HT1080 (cell line): ENCODE data around the gene RBCK1. TPM values are rescaled to one million over a fixed set of nuclear protein-coding genes. Genes with fewer than 3 reads are reported as not detected.
A peak's percentile ranks its signal among the peaks of the same experiment; 100 is the strongest.
"Not testable (repeated sequence)": the region's sequence is repeated elsewhere in the genome, so short reads cannot be mapped to it uniquely, and the experiment has no call there.

Experiments
- DNase-seq: peaks from one replicate; pipeline ENCODE4 v3.0.0-alpha.2; 2015; ENCODE audit warnings: low read depth
- polyA plus RNA-seq, 2 experiments: library from polyadenylated mRNA; depleted of rRNA; stranded (reverse); fragments of >200 nt; gene quantifications; 2 replicates each; pipeline ENCODE4 v1.2.3, GENCODE V29; 2015
- total RNA-seq: library from RNA; depleted of rRNA; stranded (reverse); fragments of >200 nt; shearing (Covaris generic); gene quantifications from 2 replicates; pipeline ENCODE4 v1.2.3, GENCODE V29; 2014; rRNA removed

Gene RBCK1
- 105 and 122 TPM in 2 replicates for total RNA-seq
- 132 and 136 TPM in 2 replicates for polyA plus RNA-seq (2015; cell fraction: cytosol; rRNA removed)
- polyA plus RNA-seq (2015; cell fraction: nucleus; rRNA removed) = 149 and 182 TPM in 2 replicates

DNA sequence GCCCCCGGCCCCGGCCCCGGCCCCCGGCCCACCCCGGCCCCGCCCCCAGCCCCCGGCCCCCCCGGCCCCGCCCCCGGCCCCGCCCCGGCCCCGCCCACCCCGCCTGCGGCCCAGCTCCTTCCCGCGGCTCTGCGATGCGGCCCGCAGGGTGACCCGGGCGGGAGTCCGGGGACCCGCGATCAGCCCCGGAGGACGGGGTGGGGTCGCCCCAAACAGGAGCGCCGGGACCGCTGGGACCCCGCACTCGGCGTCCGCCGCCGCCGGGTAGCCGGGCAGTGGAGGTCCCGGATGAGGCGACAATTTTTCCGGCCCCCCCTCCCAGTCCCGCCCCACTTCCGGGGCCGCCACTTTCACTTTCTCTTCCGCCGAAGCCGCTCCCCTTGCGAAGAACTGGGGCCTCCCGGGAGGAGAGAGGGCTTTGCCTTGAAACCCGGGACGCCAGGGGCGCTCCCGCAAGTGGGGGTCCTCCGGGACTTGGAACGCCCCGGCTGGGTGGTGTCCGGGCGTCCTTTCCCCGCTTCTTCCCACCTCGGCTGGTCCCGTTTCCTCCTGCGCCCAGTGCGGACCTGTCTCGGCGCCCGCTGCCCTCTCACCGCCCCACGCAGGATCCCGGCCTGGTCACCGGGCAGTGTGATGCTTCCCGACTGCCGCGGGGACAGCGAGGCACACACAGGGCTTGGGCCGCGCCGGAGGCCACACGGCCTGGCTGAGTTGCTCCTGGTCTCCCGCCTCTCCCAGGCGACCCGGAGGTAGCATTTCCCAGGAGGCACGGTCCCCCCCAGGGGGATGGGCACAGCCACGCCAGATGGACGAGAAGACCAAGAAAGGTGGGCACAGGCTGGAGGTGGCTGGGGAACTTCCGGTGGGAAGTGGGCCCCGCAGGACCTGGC lies at the start of gene RBCK1:
Gene RBCK1, plus strand, starts transcription at position 347 of the 890 bp plus-strand sequence. Its CDS starts 459 bp downstream, at position 806.
- peak; percentile 78 for DNase-seq

DNA sequence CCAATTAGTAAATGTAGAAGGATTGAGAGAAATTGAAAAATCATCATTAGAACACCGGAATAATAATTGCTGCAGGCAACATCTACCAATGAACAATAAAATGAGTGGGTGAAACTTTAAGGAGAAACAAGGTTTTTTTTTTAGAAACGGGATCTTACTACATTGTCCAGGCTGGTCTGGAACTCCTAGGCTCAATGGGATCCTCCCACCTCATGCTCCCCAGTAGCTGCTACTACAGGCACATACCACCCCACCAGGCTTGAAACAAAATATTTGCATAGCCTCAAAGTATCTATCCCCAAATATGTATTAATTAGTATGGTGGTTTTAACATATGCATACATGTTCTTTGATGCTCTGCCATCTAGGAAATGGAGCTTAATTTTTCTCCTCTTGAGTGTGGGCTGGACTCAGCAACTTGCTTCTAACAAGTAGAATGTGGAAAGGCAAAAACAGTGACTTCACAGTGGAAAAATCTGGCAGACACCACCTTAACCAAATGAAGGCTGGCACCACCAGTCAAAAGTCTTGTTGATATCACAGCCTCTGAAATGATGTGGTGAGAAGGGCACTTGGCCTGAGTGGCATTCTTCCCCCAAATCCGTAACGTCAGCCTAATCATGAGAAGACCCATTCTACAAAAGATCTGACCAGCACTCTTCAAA lies 49.1 kb upstream of the RBCK1 start:
- DNase-seq = no peak

DNA sequence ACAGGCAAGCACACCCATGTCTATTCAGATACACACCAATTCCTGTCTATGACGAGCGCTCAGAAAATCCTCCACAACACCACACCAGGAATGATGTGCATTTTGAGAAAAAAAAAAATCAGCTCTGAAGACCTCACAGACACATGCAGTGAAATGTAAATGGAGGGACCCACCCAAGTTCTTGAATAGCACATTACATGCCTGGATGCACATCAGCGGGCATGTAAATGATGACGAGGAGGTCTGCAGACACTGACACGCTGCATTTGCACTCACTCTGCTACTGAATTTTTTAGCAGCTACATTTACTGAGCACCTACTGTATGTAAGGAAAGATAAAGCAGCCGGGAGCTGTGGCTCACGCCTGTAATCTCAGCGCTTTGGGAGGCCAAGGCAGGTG lies 46.5 kb upstream of the RBCK1 start:
- DNase-seq = no peak

DNA sequence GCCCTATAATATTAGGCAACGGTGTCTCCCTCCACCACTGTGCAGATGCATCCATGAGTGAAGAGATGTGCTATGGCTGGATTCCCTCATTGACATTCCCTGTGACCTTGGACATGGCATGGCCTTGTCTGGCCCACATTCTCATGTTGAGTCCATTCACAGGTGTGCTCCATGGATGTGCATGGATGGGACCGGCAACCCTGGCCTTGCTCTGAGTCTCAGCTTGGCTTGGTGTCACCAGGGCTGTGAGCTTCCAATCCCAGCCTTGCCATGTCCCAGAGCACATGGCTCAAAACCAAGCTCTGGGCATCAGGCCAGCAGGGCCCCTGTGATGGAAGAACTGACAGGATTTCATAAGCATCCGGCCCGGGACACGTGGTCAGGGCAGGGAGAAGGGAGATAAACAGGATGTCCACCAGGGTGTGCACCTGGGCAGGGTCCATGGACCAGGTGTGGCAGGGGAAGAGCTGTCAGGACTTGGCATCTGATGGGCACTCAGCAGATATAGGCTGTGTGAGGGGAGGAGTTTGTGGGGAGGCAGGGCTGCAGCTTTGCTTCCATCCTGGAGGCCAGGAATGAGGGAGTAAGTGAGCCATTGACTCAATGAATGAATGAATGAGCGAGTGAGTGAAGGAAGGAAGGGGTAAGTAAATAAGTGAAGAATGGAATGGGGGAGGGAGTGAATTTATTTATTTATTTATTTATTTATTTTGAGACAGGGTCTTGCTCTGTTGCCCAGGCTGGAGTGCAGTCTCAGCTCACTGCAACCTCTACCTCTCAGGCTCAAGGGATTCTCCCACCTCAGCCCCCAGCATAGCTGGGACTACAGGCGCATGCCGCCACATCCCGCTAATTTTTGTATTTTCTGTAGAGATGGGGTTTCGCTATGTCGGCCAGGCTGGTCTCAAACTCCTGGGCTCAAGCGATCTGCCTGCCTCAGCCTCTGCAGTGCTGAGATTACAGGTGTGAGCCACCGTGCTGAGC lies 45.5 kb upstream of the RBCK1 start:
- DNase-seq = peak; percentile 88

DNA sequence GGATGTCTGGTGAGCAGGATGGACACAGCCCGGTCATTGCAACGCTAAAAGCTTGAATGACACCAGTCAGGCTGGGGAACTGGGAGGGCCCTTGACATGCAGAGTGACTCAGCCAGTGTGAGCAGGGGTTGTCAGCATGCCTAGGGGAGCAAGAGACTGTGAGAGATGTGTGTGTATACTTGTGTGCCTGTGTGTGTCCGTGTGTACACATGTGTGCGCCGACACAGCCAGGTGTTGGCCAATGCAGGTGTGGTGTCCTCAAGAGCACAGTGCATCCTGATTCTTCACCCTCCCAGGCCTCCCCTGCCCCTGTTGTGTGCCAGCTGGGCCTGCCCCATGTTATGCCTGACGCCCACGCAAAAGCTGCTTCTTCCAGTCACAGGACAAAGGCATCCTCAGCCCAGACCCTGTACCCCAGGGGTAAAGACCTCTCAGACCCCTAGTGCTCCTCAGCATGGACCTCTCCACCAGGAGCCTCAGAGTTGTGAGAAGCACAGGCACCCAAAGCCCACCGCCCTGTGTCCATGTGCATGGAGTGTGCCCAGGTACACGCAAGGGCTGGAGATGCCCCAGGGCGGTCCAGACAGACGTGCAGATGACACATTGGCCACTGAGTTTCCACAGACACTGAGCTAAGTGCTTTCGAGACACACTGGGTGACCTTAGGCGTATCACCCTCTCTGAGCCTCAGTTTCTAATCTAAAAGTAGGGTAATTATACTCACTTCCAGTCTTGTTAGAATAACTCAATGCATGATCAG lies 44.6 kb upstream of the RBCK1 start:
- DNase-seq = peak; percentile 48

- peak; percentile 69 for DNase-seq
These were observed 42.9 kb upstream of the RBCK1 start for GRCh38 chr20:364905-365794.

- DNase-seq = no peak
These were observed 41.9 kb upstream of the RBCK1 start for GRCh38 chr20:366041-366718.

DNA sequence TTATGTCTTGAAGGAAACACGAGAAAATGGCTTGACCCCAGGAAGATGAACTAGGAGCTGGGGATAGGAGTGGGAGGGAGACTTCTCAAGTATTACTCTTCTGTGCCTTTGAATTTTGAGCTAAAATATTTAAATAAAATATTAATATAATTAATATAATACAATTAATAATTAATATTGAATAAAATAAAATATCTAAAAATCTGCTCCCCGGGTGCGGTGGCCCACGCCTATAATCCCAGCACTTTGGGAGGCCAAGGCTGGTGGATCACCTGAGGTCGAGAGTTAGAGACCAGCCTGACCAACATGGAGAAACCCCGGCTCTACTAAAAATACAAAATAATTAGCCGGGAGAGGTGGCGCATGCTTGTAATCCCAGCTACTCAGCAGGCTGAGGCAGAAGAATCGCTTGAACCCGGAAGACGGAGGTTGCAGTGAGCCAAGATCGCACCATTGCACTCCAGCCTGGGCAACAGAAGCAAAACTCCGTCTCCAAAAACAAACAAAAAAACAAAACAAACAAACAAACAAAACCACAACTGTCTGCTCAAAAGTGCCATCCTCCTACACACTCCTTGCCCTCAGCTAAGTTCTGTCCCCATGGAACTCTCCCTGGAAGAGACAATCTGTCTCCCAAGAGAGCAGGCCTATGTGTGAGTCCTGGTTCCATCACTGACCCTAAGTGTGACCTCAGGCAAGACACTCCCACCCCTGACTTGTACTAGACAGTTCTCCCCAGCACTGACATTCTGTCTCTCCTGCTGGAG lies 41.2 kb upstream of the RBCK1 start:
- no peak for DNase-seq

- no peak for DNase-seq
These were observed 40.6 kb upstream of the RBCK1 start for GRCh38 chr20:367486-367887.

DNA sequence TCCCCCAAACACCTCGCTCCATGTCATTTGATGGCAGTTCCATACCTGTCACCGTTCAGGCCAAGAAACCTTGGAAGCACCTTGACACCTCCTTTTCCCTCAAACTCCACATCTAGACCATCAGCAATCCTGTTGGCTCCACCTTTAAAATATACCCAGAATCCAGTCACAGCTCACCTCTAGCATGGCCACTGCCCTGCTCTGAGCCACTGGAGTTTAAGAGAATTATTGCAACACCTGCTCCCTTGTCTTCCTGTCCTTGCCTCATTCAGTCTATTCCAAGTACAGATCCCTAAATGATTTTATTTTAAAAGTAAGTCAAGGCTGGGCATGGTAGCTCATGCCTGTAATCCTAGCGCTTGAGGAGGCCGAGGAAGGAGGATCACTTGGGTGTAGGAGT lies 39.2 kb upstream of the RBCK1 start:
- DNase-seq = no peak

GRCh38 chr20:370151-370600 lies 37.9 kb upstream of the RBCK1 start:
- no peak for DNase-seq

DNA sequence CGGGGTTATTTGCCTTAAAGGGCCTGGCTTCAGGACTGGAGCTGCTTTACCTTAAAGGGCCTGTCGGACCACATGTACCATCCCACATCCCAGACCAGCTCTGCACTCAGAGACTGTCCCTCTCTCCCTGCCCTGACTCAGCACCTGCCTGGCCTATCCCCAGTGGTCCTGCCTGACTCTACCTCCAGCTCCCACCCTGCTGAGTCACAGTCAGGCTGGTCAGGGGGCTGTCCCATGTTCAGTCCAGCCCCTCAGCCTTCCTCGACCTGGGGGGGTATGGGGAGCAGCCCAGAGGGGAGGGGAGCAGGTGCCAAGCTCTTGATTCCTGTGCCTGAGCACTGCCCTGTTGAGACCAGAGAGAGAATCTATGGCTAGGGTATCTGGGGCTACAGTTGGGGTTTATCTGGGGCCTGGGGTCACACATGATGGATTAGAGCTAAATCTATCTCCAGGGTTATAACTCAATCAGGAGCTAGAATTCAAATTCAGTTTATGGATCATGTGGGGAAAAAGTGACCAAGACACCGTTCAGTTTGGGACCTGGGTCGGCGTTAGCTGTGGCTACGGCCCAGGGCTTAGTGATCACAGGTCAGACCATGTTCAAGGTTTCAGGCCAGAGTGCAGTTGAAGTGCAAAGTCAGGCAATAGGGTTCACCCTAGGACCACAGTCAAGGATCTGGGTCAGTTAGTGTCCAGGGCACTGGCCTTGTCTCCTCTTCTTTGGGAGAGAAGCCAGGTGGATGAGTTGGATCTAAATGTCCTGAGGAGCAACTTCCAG lies 36.9 kb upstream of the RBCK1 start:
- DNase-seq = peak; percentile 29

DNA sequence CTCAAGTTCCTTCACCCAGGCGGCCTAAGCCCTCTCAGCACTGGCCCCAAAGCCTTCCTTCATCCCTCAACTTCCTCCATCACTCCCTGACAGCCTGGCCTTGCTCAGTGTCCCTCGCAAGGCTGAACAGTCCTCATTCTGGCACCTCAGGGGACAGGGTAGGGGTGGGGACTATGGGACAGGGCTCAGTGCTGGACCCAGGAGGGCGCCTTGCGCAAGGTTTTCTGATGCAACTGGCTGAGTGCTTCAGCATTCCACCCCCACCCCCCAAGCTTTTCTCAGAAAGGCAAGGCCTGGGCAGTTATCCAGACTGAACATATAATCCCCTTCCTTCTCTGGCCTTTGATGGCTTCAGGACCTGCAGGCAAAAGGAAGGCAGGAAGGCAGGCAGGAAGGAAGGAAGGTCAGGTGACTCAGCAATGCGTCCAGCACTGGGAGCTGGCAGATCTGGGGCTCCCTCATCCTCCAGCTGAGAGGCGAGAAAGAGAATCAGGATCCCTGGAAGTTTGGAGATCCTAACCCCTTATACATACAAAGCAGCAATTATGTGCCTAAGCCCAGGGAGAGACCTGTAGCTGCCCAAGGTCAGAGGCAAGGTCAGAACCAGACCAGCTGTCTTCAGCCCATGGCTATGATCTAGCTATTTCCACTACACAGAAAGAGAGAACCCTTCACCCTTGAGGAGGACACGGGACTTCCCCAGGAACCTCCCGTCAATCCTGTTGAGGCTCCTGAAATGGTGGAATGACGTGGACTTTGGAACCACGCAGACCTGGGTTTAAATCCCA lies 36.1 kb upstream of the RBCK1 start:
- peak; percentile 98 for DNase-seq

DNA sequence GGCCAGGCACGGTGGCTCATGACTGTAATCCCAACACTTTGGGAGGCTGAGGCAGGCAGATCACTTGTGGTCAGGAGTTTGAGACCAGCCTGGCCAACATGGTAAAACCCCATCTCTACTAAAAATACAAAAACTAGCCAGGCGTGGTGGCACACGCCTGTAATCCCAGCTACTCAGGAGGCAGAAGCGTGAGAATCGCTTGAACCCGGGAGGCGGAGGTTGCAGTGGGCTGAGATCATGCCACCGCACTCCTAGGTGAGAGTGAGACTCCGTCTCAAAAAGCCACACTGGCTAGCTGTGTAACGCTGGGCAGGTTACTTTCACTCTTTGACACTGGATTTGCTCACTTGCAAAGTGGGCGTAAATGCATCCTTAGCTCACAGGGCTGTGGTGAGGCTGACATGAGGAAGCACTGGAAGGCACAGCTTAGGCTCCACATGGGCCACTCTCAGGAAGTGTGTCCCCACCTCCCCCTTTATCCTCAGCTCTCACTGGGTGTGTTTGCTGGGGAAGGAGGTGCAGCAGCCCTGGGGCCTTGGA lies 35.5 kb upstream of the RBCK1 start:
- not testable (repeated sequence) for DNase-seq

DNA sequence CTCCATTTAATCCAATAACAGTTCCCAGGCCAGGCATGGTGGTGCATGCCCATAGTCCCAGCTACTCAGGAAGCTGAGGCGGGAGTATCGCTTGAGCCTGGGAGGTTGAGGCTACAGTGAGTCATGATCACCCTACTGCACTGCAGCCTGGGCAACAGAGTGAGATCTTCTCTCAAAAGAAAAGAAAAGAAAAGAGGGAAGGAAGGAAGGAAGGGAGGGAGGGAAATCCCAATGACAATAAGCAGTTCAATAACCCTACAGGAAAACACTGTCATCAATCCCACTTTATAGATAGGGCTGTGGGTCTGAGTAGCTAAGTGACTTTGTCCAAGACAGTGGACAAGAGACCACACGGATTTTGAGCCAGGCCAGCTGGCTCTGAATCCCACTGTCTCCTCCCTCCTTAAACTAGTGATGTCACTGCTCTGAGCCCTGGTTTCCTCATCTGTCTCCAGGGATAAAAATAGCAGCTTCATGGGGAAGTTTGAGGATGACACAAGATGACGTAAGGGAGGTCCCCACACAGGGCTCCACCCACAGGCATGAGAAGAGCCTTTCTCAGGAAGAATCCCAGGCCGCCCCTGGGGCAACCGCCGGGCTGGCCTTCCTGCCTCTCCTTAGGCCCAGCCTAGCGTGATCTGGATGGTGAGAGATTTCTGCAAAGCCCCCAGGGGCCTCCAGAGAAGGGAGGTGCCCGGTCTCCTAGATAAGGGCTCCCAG lies 34.8 kb upstream of the RBCK1 start:
- peak; percentile 89 for DNase-seq
